Activated B cell treated with CpG ODN at 0.5 μM for 24 hours (primary cell): ENCODE measurements around the gene COMTD1. TPM values are rescaled to one million over a fixed set of nuclear protein-coding genes. Genes with fewer than 3 reads are reported as not detected.

Experiments used
- ATAC-seq: fragments of 200-7000 bp; cut with Tn5 transposase; one replicate; pipeline ENCODE4 v1.10.0; 2021; ENCODE audit warnings: low read depth, mild to moderate bottlenecking, moderate library complexity
- CTCF ChIA-PET: fragments of 350-600 bp; sonication (Branson Sonifier 250); formaldehyde crosslinking; loops from one replicate; lab custom pipeline; 2021; ENCODE audit warnings: antibody characterized with exemption; lab: Charles Lee
- POLR2A ChIA-PET: fragments of 350-600 bp; sonication (Branson Sonifier 250); formaldehyde crosslinking; loops from one replicate; lab custom pipeline; 2021; ENCODE audit warnings: antibody characterized with exemption; lab: Charles Lee
- DNase-seq: peaks from one replicate; pipeline ENCODE4 v3.0.0; 2022
- H3K27ac Mint-ChIP-seq: one replicate; pipeline ENCODE4 v1.8.0; 2020; ENCODE audit warnings: mixed read lengths
- H3K27me3 Mint-ChIP-seq: one replicate; pipeline ENCODE4 v1.8.0; 2021; ENCODE audit warnings: mixed read lengths
- H3K36me3 Mint-ChIP-seq: one replicate; pipeline ENCODE4 v1.8.0; 2021; ENCODE audit warnings: low read depth, mixed read lengths
- H3K4me1 Mint-ChIP-seq: one replicate; pipeline ENCODE4 v1.8.0; 2021; ENCODE audit warnings: mixed read lengths
- H3K4me3 Mint-ChIP-seq: one replicate; pipeline ENCODE4 v1.8.0; 2020; ENCODE audit warnings: mild to moderate bottlenecking, mixed read lengths
- H3K9me3 Mint-ChIP-seq: one replicate; pipeline ENCODE4 v1.8.0; 2020; ENCODE audit warnings: mixed read lengths
- intact Hi-C: fragments of 100-400 bp; cut with micrococcal nuclease; formaldehyde crosslinking; loops from one replicate; pipeline ENCODE4 v1.15.1; 2024
- total RNA-seq: library from RNA; stranded (reverse); gene quantifications from 2 replicates; pipeline ENCODE4 v1.2.3, GENCODE V29; 2022
- TF ChIP-seq, protein P1 (sequence below): fragments of 200-600 bp; IDR thresholded peaks from one replicate; pipeline ENCODE4 v1.8.0; 2022; ENCODE audit warnings: antibody characterized with exemption, mild to moderate bottlenecking

COMTD1 gene
- total RNA-seq, 1 donor from 2014 or later = 15.4 TPM

DNA sequence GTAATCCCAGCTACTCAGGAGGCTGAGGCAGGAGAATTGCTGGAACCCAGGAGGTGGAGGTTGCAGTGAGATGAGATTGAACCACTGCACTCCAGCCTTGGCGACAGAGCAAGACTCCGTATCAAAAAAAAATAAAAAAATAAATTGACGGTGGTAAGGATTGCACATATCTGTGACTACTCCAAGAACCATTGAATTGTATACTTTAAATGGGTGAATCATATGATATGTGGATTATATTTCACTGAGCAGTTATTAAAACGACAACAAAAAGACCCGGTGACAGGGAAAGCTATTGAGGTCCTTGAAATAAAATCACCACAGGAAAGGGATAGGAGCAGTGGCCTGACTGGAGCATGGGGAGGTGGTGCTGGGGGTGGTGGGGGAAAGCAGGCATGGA is 31.2 kb upstream of the COMTD1 start:
- DNase-seq (no peak), ATAC-seq (no peak)
- CTCF ChIA-PET = no interaction called here
- H3K27ac Mint-ChIP-seq = no peak overlapping the region
- no peaks in the 10 kb centered on the region for H3K27me3 Mint-ChIP-seq
- TF ChIP-seq, protein P1, sequence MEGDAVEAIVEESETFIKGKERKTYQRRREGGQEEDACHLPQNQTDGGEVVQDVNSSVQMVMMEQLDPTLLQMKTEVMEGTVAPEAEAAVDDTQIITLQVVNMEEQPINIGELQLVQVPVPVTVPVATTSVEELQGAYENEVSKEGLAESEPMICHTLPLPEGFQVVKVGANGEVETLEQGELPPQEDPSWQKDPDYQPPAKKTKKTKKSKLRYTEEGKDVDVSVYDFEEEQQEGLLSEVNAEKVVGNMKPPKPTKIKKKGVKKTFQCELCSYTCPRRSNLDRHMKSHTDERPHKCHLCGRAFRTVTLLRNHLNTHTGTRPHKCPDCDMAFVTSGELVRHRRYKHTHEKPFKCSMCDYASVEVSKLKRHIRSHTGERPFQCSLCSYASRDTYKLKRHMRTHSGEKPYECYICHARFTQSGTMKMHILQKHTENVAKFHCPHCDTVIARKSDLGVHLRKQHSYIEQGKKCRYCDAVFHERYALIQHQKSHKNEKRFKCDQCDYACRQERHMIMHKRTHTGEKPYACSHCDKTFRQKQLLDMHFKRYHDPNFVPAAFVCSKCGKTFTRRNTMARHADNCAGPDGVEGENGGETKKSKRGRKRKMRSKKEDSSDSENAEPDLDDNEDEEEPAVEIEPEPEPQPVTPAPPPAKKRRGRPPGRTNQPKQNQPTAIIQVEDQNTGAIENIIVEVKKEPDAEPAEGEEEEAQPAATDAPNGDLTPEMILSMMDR = no peak
- intact Hi-C loops = no loop called here
- no peaks in the 10 kb centered on the region for H3K4me1 Mint-ChIP-seq
- H3K36me3 Mint-ChIP-seq = no peaks in the 10 kb centered on the region
- H3K9me3 Mint-ChIP-seq = no peaks in the 10 kb centered on the region
- POLR2A ChIA-PET = no interaction called here
- no peak overlapping the region for H3K4me3 Mint-ChIP-seq

DNA sequence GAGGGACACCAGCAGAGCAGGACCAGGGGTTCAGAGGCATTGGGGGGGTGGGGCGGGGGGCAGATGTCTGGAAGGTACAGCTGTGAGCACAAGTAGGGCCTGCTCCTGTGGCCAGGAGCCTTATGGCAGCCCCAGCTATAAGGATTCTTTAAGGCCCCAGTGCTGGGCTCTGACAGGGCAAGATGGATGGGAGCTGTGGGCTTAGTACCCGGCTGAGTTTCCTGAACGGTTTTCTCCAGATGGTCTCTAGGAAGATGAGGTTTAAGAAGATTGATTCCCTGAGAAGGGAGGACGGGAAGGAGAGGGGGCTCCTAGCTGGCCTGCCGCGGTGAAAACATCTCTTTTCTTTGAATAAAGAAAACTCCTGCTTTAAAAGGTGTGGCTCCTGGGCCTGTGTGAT is 30.1 kb upstream of the COMTD1 start:
- Mint-ChIP-seq H3K27me3 (no peaks in the 10 kb centered on the region), H3K4me3 (no peak overlapping the region), H3K4me1 (no peaks in the 10 kb centered on the region), H3K36me3 (no peaks in the 10 kb centered on the region), H3K27ac (no peak overlapping the region), H3K9me3 (no peaks in the 10 kb centered on the region)
- no peak for ATAC-seq
- ChIA-PET CTCF (no interaction called here), POLR2A (no interaction called here)
- no peak for DNase-seq
- intact Hi-C loops = no loop called here
- TF ChIP-seq, protein P1 = no peak

DNA sequence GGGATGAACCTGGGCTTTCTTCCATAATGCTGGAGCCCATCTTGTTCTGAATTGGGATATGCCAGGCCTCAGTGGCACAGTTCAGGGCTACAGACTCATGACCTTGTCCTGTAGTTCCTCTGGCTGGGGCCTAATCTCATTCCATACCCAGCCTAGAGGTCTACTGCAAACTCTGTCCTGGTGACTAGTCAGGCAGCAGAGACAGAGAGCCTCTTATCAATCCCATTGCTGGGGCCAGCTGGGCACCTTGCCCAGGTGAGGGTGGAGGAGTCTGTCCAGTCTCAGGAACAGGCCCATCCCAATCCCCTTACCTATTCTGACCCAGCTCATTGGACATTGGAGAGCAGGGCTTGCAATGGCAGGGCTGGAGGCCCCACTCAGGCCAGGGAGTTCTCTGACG is 28.0 kb upstream of the COMTD1 start:
- intact Hi-C loops = no loop called here

DNA sequence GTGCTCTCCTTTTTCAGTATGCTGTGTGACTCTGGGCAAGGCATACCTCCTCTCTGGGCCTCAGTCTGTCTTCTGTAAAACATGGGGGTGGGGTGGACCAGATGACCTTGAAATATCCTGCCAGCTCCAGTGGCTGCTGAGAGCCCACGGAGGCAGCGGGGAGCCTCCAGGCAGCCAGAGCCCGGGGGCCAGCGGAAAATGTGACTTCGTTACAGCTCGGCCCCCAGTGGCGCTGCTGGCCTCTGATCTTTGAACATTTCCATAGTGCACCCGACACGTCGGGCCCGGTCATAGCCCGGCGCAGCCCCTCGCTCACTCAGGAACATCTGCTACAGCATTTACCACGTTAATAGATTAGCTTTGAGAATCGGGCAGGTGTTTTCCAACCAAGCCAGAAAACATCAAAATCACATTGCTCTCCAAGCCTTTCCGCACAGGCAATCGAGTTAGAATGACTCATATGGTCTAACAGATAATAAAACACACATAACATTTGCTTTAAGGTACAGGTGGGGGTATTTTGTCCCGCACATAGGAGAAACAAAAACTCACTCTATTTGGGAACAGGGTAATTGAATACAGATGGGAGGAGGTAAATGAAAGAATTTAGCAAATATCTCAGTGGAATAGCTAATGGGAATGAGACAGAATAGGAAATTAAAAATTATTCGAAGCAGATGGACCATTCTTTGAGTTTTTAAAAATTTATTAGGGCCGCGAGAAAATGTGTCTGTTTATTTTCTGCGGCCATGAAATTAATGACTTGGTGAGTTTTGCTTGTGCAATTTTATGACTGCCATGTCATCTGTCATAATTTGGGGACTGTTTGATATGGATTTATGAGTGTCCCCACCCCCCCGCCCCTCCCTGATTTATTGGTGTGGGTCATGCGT is 26.3 kb upstream of the COMTD1 start:
- ChIA-PET CTCF (no interaction called here), POLR2A (no interaction called here)
- TF ChIP-seq, protein P1 = no peak
- intact Hi-C loops = no loop called here
- no peaks in the 10 kb centered on the region for H3K36me3 Mint-ChIP-seq
- no peak overlapping the region for H3K4me3 Mint-ChIP-seq
- DNase-seq (no peak), ATAC-seq (no peak)
- peaks cover 3% of the 10 kb centered on the region for H3K27me3 Mint-ChIP-seq
- H3K27ac Mint-ChIP-seq = no peak overlapping the region
- H3K4me1 Mint-ChIP-seq = no peaks in the 10 kb centered on the region
- no peaks in the 10 kb centered on the region for H3K9me3 Mint-ChIP-seq

More for the DNA sequence above, 28.0 kb upstream of the COMTD1 start:
- POLR2A ChIA-PET = no interaction called here
- no peak for DNase-seq
- Mint-ChIP-seq H3K4me1 (no peaks in the 10 kb centered on the region), H3K36me3 (no peaks in the 10 kb centered on the region), H3K27me3 (no peaks in the 10 kb centered on the region), H3K9me3 (no peaks in the 10 kb centered on the region), H3K4me3 (no peak overlapping the region), H3K27ac (no peak overlapping the region)
- TF ChIP-seq, protein P1 = no peak
- CTCF ChIA-PET = no interaction called here
- no peak for ATAC-seq

DNA sequence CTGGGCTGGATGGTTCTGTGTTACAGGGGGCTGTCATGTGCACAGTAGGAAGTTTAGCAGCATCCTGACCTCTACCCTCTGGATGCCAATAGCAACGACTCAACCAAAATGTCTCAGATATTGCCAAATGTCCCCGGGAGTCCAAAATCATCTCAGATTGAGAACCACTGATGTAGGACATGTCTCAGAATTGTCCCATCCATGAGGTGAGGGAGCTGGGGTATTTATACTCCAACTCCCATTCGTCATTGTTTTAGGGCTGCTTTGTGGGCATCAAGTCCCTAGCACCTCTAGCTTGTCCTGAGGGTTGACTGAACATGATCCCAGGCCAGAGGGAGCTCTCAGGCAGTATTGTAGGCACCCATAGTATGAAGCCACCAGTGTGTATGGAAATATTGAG is 25.2 kb upstream of the COMTD1 start:
- Mint-ChIP-seq H3K9me3 (no peaks in the 10 kb centered on the region), H3K27me3 (peaks cover 3% of the 10 kb centered on the region), H3K36me3 (no peaks in the 10 kb centered on the region), H3K27ac (no peak overlapping the region), H3K4me1 (no peaks in the 10 kb centered on the region), H3K4me3 (no peak overlapping the region)
- ChIA-PET CTCF (no interaction called here), POLR2A (no interaction called here)
- TF ChIP-seq, protein P1 = no peak
- intact Hi-C loops = no loop called here
- DNase-seq (no peak), ATAC-seq (no peak)
